ENCODE data around the gene CAND2.
"Not testable (repeated sequence)": the region's sequence is repeated elsewhere in the genome, so short reads cannot be mapped to it uniquely, and the experiment has no call there.

Gene CAND2

DNA sequence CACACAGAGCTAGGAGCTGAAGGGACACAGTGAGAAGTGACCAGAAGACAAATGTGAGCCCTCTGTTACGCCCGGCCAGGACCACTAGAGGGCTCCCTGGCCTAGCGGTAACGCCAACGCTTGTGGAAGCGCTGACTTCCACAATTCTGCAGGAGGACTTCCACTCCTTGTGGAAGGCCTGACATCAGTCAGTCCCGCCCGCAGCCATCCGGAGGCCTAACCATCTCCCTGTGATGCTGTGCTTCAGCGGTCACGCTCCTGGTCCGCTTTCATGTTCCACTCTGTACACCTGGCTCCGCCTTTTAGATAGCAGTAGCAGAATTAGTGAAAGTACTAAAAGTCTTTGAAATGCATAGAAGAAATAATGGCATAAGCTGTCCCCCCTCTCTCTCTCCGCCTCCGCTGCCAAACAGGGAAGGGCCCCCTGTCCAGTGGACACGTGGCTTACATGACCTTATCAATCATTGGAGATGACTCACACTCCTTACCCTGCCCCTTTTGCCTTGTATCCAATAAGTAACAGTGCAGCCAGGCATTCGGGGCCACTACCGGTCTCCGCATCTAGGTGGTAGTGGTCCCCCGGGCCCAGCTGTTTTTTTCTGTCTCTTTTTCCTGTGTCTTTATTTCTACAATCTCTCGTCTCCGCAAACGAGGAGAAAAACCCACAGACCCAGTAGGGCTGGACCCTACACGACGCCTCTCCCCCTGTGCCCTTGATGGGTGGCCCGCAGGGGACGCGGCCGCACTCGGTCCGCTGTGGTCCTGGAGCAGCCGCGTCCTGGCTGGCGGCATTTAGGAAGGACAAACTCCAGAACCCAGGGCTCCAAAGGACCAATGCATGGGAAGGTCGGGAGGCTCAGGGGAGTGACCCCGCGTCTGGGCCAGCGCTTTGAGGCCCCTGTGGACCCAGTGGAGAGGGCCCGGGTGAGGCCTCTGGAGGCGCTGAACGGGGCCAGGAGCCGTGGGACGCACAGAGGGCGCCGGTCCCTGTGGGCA is 71.9 kb downstream of the CAND2 start:
- peak; percentile 49 for DNase-seq

DNA sequence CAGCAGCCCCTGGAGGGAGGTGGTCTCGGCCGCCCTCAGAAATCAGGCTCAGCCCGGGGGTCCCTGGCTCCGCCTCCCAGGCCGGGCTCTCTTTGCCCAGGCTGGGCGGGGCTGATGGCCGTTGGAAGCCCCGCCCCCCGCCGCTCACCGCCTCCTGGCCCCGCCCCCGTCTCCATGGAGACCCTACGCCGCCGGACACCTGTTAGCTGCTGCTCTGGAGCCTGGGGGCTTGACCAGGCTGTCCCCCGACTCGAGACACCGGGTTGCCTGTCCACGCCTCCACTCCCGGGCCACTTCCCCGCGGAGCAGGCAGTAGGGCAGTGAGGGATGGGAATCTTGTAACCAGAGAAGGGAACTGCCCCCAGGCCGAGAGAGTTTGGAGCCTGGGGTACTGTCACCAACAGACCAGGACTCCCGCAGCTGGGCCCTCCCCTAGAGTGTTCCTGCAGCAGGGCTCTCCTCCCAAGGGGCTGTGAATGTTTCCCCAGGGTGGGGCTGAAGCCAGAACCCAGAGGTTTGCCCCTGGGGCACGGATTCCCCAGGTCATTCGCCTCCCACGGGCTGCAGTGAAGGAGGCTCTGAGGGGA is 72.6 kb downstream of the CAND2 start:
- peak; percentile 9 for DNase-seq

DNA sequence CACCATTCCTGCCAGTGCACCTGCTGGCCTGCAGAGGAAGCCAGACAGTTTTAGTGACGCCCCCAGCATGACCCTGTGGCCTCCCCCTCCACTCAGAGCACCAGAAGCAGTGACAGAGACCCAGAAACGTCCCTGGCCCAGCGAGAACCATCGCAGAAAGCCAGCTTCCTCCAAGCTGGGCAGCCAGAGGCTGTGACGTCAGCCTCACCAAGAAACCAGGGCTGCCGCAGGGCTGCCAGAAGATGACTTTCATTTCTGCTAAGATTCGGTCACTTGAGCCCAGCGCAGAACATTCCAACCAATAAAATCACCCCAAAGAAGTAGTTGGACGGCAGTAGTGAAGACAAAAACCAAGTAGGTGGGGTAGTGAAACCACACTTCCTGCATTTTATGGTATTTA is 74.5 kb downstream of the CAND2 start:
- DNase-seq, result no peak

DNA sequence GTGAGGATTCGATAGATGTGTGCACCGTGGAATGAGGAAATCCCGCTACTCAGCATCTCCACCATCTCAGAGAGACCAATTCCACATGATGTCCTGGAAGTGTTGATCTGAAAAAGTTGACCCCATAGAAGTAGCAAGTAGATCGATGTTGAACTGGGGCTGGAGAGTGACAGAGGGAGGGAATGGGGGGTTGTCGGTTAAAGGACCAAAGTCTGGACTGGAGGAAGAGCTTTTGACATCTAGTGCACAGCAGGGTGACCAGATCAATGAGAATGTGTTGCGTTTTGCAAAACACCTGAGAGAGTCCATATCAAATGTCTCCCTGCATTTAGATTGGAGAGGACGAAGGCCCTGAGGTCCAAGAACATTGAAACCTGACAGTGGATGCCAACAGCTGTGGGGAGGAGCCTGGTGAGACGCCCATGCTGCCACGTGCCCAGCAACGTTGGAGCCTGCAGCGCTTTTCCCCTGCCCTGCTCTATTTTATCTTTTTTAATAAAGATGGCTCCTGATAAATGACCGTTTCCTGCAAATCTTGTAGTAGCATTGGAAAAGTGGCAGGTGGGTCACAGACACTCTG is 75.0 kb downstream of the CAND2 start:
- no peak for DNase-seq

DNA sequence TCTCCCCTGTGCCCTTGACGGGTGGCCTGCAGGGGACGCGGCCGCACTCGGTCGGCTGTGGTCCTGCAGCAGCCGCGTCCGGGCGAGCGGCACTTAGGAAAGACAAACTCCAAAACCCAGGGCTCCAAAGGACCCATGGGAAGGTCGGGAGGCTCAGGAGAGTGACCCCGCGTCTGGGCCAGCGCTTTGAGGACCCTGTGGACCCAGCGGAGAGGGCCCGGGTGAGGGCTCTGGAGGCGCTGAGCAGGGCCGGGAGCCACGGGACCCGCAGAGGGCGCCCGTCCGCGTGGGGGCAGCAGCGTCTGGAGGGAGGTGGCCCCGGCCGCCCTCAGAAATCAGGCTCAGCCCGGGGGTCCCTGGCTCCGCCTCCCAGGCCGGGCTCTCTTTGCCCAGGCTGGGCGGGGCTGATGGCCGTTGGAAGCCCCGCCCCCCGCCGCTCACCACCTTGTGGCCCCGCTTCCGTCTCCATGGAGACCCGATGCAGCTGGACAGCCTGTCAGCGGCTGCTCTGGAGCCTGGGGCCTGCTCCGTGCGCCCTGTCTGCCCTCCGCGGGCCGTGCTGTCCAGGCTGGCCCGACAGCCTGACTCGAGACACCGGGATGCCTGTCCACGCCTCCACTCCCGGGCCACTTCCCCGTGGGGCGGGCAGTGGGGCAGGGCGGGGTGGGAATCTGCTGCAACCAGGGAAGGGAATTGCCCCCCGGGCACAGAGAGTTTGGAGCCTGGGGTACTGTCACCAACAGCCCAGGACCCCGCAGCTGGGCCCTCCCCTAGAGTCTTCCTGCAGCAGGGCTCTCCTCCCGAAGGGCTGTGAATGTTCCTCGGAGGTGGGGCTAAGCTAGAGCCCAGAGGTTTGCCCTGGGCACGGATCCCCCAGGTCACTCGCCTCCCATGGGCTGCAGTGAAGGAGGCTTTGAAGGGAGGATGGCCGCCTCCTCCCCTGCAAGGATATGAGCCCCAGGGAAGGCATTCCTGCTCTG is 79.7 kb downstream of the CAND2 start:
- peak; percentile 23 for DNase-seq

DNA sequence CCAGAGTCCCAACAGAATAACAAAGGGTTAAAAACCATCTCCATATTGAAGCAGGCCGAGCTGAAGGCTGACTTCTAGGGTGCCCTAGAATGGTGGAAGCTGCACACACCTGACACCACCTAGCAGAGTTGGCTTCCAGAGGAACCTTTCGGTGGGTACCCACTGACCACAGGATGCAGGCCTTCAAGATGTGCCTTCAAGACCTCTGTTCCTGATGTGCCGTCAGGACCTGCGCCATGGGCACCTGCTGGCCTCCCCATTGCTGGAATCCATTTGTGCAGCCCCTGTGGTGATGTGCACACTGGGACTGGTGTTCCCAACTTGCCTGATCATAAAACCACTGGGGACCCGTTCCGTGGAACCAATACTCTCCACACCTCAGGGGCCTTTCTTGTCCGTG is 80.6 kb downstream of the CAND2 start:
- DNase-seq, result no peak

DNA sequence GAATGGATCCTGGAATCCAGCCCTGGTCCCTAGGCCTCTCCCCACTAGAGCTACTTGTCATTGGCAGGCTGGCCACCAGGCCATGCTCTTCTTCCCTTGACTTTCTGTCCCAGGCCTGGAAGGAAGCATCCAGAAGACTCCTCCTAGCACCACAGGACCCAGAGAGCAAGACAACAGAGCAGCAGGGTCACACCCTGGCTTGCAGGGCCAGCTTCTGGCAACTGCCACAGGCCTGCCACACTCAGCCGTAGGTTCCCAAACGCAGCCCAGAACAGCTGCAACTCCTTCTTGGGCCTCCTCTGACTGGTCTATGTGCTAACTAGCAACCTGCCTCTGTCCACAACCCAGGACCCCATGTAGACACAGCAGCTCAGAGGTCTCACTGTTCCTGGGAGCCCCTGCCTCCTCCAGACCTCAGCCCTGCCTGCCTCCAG is 81.7 kb downstream of the CAND2 start:
- no peak for DNase-seq

DNA sequence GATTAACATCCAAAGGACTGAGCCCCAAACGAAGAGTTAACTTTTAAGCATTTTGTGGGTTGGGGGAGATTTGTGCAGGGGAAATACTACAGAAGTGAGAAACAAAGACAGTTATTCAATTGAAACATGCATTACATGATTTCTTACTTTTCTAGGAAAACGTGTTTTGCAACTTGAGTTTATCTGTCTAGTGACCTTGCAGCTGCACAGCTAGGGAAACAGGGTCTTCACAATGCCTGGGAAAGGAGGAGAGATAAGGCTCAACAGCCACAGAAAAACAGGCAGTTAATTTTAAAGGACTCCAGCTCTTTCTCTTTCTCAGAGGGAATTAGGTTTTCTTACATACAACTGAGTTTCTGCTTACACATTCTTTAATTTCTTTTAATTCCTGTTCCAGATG is 82.3 kb downstream of the CAND2 start:
- not testable (repeated sequence) for DNase-seq

DNA sequence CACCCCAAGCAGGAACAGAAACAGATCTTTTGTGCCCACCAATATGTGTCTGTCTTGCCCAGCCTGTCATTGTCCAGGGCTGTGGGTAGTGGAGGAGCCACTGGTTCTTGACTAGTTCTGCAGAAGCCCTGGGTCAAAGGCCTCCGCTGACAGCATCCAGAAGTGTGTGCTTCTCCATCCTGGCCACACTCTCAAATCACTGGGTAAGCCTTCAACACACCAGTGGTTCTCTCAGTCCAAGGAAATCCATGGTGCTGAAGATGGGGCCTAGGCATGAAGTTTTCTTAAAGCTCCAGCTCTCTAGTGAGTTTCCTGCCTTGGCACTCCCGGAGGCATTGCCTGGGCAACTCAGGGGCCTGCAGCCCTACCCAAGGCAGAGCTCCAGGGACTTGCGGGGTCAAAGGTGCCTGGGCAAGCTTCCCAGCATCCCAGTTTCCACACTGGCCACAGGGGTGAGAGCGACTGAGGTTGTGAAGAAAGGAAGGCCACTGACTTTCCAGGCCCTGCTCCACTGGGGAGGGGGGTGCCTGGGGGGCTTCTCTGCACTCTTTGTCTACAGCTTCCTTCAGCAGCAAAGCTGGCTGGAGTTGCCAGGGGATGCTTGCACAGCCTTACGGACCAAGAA is 82.8 kb downstream of the CAND2 start:
- no peak for DNase-seq

DNA sequence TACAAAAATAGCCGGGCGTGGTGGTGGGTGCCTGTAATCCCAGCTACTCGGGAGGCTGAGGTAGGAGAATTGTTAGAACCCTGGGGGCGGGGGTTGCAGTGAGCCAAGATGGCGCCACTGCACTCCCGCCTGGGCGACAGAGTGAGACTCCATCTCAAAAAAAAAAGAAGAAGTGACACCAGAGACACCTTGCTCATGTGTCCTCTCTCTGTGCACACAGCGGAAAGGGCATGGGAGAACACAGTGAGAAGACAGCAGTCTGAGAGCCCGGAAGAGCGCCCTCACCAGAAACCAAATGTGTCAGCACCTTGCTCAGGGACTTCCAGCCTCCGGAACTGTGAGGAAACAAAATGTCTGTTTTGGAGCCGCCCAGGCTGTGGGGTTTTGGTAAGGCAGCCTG is 85.4 kb downstream of the CAND2 start:
- not testable (repeated sequence) for DNase-seq

DNA sequence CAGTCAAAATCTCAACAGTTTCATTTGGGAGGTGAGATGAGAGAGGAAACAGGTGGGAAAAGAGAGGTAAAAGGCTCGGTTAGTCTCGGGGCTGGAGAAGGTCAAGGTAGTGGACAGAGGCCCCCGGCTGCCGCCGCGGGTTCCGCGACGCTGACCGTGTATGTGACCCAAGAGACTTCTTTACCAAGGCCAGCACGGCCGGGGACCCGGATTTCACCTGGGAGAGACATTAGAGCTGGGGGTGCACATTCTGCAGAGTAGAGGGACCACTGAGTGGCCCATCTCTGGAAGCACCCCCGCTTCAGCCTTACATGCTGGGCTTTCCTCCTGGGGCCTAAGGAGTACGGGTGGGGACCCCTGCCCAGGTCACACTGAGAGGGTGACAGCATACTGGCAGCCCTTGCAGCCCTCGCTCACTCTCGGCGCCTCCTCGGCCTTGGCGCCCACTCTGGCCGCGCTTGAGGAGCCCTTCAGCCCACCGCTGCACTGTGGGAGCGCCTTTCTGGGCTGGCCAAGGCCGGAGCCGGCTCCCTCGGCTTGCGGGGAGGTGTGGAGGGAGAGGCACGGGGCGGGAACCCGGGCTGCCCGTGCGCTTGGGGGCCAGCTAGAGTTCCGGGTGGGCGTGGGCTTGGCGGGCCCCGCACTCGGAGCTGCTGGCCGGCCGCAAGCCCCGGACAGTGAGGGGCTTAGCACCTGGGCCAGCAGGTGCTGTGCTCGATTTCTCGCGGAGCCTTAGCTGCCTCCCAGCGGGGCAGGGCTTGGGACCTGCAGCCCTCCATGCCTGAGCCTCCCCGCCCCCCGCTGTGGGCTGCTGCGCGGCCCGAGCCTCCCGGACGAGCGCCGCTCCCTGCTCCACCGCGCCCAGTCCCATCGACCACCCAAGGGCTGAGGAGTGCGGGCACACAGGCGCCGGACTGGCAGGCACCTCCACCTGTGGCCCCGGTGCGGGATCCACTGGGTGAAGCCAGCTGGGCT is 86.1 kb downstream of the CAND2 start:
- DNase-seq, result no peak

DNA sequence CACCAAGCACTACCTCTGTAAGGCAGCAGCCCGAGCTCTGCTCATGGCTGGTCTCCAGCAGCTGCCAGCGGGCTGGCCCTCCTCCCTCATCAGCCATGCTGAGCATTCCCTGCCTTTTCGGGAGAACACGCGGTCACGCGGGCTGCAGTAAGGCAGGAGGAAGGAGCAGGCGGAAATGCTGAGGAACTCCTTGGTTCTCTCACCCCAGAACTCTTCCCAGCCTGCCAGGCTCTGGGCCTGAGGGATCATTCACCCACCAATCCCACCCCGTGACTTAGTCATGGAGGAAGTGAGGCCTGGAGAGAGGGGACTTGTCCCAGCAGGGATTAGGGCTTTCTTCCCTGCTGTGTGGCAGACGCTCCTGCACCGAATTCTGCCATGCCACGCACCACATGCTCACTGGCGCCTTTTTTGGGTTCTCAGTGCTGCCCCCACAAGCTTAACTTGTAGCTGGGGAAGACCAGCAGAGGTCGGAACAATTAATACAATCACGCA is 87.8 kb downstream of the CAND2 start:
- DNase-seq, result no peak
